T-helper 2 cell (primary cell): ENCODE data around the gene CHM.
"Not testable (repeated sequence)": the region's sequence is repeated elsewhere in the genome, so short reads cannot be mapped to it uniquely, and the experiment has no call there.

ENCODE experiments used
- DNase-seq, 5 experiments: peaks; one replicate each; pipeline versions ENCODE4 v3.0.0 to v3.0.0-alpha.2; 2012 to 2022

CHM gene

DNA sequence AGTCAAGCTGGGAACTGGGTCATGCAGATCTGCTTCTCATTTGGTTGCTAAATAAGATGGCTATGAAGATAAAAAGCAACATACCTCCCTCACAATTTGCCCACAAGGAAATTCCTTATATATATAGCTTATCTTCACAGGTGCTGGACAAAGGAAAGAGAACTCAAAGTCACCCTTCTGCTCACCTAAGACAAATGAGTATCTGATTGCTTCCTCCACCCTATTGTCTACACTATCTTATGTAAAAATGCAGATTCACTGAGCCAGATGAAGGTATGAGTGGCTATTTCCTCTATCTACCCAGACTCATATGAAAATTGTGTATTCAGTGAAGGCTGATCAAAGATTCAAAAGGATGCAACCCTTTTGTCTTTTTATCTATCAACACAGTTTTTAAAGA is 50.8 kb downstream of the CHM start:
- DNase-seq = no peak

DNA sequence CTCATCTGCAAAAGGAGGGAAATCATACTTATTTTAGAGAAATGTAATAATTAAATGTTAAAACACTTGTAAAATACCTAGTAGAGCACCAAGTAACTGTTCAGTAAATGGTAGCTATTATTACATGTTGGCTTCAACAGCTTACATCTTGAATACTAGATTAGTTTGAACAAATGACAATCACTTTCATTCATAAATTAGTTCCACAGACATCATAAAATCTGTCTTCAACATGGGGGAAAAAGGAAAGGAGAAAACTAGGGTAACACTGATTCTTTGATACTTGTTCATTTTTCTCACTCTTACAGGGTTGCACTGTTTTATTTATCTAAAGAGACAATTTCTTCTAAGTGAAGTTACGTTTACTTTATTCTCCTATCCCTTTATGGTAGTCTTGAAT is 51.7 kb downstream of the CHM start:
- no peak for DNase-seq

DNA sequence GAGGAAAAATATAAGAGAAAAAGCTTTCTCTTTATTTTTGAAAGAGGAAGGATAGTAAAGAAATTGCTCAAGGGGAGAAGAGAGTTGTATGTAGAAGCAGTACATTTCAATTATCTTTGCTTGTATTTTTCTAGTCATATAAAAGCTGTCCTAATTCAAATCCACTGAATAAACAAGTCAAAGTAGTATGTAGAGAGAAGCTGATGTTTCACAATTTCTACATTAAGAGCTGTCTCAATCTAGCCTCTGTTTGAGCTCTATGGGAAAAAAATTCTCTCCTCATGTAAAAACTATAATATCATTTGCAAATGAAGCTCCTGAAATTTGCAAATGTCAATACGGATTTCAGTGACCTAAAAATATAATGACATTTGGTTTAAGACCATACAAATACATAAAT is 52.6 kb downstream of the CHM start:
- no peak for DNase-seq

DNA sequence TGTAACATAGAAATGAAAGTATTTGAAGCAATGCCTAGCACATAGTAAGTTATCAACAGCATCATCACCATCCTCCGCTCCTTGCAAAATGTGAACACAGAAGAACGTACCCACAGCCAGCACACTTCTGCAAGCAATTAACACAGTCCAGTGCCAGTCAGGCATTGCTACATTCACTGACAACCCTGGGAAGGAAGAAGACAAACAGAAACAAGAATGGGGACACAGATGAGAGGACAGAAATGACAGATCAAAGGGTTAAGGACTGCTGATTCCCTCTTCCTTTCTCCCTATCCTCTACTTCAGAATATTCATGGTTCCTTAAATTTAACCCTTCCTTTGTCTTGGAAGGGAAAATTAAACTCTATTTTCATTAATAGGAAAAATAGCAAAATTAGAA is 53.1 kb downstream of the CHM start:
- DNase-seq = no peak

DNA sequence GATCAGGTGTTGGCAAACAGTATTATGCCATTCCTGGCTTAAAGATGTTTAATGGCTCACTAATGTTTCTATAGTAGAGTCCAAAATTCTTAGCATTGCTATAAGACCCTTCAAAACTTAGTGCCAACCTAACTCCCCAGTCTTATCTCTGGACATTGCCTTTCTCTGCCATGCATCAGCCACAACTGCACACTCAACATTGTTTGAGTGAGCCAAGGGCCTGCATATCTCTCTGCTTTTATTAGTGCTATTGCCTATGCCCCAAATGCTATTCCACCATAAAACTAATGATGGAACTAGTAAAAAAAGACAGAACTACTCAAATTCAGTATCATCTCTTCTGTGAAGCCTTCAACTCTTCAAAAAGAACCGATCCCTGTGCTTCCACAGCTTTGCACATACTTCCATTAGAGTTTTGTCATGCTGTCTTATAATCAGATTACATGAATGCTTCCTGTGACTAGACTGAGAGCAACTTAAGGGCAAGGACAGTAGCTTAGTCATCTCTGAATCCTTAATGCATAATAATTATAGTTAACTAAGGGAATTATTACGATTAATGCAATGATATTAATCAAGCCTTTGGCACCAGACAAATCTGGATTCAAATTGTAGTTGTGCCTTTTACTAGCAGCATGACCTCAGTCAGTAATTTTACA is 53.7 kb downstream of the CHM start:
- DNase-seq = no peak

DNA sequence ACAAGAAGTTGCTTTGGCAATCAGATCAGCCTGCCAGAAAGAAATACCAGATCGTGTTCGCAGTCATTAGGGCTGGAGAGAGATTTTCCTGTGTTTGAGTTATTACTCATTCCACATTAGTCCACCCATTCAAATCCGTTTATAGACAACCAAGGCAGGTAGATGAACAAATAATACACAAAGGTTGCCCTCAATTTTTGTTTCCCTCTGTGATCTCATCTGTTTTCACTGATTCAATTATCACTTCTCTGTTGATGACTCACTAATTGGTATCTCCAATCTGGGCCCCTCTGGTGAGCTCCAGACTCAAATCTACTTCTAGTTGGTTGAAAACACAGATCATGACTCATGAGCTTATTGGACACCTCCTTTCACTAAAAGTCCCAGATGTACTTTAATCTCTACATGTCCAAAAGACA is 54.5 kb downstream of the CHM start:
- no peak for DNase-seq

DNA sequence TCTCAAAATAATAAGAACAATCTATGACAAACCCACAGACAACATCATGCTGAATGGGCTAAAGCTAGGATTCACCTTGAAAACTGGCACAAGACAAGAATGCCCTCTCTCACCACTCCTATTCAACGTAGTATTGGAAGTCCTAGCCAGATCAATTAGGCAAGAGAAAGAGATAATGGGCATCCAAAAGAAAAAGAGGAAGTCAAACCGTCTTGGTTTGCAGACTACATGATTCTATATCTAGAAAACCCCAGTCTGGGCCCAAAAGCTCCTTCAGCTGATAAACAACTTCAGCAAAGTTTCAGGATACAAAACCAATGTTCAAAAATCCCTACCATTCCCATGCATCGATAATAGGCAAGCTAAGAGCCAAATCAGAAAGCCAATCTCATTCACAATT is 59.0 kb downstream of the CHM start:
- no peak for DNase-seq

DNA sequence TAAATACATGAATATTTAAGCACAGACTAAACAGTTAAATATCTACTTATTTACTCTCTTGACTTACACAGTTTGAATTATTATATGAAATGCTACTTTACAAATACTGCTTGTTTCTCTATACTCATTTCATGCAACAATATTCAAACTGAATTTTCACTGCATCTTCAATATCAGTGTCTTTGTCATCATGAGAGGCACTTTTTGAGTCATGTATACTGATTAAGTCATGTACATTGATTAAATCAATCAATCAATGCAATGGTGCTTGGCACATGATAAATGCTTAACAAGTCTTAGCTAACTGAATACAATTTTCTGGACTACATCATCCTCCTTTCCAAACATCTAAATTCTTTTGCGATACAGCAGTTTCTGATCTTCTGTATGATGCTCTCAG is 67.1 kb downstream of the CHM start:
- DNase-seq = peak in 1 of 5 experiments; percentile 41

DNA sequence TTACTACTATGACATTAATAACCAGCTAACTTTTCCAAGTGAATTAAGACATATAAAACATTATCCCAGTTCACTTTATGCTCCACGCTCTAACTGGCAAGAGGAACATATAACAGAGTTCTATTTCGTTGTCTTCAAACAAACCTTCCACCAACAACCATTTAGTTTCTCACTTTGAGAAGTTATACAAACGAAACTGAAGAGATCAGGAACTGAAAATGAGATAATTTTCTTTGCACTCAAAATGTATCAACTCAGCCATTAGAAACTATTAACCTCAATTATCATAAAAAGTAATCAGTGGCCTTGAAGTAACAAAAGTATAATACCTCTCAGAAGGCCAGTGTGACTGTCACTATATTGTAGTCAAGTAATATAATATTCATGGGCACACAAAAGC is 70.1 kb downstream of the CHM start:
- DNase-seq = no peak

DNA sequence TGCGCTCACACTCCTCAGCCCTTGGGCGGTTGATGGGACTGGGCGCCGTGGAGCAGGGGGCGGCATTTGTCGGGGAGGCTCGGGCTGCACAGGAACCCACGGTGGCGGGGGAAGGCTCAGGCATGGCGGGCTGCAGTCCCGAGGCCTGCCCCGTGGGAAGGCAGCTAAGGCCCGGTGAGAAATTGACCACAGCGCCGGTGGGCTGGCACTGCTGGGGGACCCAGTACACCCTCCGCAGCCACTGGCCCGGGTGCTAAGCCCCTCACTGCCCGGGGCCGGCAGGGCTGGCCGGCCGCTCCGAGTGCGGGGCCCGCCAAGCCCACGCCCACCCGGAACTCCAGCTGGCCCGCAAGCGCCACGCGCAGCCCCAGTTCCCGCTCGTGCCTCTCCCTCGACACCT is 75.0 kb downstream of the CHM start:
- not testable (repeated sequence) for DNase-seq

DNA sequence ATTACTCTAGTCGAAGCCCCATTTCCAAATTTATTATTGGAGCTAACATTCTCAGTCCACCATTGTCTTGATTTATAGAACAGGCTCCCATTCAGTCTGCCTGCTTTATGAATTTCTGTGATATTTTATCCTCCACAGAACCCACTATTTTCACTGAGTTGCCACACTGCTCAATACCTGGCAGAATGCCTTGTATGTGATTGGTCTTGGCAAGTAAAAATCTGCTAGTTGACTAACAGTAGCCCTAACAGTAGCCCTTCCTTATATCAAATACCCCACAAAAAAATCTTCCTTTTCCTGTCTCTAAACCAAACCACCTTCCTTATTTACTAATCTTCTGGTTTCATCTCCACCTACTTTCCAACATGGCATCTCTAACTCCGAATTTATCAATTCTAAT is 82.6 kb downstream of the CHM start:
- no peak for DNase-seq

DNA sequence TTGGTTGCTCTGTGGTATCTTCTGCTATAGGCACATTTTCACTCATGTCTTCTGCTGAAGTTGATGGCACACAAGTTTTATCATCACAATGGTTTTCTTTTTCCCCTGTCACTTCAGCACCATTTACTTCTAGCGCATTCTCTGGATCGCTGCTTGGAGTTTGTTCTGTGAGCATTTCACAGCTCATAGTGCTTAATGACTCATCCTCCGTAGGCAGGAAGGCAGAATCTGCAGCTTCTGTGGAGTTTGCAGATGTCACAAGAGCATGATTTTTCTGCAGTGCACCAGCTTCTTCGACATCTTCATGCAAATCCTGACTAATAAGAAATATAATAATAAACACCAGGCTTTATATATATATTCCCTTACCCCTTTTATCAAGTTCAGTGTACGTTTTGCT is 83.6 kb downstream of the CHM start:
- DNase-seq = no peak

DNA sequence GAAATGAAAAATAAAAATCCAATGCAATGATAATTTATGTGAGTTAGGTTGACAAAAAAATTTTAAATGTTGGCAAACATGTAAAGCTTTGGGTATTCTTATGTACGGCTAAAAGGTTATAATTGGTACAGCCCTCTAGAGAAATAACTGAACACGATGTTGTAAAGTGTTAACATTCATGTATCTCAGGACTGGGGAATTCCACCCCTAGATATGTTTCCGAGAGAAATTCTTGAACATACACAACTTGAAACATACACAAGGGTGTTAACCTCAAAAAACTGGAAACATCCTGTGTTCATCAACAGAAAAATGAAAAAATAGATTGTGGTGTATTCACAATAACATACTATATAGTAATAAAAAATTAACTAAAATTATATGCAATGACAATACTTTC is 91.8 kb downstream of the CHM start:
- DNase-seq = peak in 1 of 5 experiments; percentile 0

DNA sequence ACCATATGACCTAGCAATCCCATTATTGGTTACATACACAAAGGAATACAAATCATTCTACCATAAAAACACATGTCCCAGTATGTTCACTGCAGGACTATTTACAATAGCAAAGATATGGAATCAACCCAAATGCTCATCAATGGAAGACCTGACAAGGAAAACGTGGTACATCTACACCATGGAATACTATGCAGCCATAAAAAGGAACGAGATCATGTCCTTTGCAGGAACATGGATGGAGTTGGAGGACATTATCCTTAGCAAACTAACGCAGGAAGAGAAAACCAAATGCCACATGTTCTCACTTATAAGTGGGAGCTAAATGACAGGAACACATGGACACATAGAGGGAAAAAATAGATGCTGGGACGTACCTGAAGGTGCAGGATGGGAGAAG is 102.6 kb downstream of the CHM start:
- DNase-seq = not testable (repeated sequence)

DNA sequence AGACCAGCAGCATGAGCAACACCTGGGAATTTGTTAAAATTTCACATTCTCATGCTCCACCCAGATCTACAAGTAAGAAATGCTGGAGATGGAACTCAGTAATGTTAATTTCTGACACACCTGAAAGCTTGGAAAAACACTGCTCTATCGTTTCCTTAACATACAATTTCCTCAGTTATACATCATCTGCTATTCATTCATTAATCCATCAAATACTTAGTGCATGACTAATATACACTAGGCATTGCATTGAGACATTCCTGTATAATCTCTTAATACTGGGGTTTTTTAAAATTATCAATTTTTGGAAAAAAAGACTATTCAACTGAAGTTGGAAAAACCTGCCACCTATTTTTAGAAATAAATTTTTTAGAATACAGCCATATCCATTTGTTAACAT is 106.1 kb downstream of the CHM start:
- no peak for DNase-seq

DNA sequence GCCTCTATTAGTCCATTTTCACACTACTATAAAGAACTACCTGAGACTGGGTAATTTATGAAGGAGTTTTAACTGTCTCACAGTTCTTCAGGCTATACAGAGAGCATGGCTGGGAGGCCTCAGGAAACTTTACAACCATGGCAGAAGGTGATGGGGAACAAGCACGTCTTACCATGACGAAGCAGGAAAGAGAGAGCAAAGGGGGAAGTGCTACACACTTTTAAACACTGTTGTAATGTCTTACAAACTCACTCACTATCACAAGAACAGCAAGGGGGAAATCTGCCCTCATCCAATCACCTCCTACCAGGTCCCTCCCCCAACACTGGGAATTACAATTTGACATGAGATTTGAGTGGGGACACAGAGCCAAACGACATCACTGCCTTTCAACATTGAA is 107.4 kb downstream of the CHM start:
- not testable (repeated sequence) for DNase-seq

DNA sequence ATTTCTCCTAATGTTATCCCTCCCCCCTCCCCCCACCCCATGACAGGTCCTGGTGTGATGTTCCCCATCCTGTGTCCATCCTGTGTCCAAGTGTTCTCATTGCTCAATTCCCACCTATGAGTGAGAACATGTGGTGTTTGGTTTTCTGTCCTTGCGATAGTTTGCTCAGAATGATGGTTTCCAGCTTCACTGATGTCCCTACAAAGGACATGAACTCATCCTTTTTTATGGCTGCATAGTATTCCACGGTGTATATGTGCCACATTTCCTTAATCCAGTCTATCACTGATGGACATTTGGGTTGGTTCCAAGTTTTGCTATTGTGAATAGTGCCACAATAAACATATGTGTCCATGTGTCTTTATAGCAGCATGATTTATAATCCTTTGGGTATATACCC is 113.0 kb downstream of the CHM start:
- not testable (repeated sequence) for DNase-seq

DNA sequence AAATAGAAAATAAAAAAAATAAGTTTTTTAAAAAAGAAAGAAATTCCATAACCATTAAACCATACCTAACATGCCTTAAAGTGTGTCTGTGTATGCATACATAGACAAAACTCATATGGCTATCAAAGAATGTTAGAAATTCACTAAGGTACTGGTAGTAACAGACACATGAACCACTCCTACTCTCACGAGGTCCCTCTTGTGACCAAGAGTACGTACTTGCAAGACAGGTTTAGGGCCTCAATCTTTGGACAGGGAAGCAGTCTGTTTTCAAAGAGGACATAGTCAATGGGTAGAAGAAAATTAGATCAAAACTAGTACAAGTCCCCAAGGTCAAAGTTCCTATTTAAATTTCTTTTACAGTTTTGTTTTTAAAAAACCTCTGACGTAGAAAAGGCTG is 117.3 kb downstream of the CHM start:
- no peak for DNase-seq

DNA sequence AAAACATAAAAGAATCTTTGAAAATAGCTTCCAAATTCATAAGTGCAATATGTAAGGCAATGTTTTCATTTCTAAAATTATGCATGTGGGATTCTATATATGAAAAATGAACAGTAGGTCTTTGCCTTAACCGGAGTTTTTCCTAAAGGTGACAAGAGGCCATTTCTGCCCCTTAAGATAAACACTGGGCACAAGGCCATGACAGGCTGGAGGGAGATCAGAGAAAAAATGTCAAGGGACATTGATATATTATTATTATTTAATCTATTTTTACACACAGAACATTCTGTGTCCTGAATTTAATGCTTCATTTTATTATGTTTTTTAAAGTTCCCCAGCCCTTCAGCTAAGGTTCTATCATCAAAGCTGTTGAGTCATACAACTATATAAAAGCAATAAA is 118.8 kb downstream of the CHM start:
- DNase-seq = no peak

DNA sequence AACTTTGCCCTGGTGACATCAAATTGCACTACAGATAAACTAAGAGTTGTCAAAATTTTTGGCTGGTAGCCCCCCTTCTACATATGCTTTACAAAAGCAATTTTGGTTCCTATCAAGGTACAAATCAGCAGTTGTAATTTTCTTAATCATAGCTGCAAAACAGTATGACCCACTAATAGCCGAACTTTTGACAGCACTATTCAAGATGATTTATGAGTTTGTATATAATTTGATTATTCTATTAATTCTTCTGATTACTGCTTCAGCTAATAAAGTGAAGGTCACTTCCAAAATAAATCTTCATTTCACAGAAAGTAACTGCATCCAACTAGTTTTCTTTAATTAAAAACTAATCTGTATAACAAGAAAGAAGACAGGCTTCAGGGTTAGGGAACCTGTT is 119.6 kb downstream of the CHM start:
- no peak for DNase-seq

DNA sequence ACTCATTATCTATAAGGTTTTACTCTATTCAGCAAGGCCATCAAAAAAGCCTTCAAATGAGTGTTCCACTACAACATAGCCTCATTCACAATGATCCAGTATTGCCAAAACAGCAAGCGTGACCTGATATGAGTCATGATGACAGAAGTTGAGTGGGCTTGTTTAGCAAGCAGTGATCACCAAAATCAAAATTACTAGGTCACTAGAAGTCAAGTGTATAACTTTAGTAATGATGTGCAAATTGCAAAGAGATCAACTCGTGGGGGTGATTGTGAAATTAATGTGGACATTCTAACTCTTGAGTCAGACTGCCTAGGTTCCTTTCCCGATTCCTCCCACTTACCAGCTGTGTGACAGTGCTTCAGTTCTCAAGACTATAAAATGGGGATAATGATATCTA is 124.5 kb downstream of the CHM start:
- peak in 1 of 5 experiments; percentile 1 for DNase-seq

DNA sequence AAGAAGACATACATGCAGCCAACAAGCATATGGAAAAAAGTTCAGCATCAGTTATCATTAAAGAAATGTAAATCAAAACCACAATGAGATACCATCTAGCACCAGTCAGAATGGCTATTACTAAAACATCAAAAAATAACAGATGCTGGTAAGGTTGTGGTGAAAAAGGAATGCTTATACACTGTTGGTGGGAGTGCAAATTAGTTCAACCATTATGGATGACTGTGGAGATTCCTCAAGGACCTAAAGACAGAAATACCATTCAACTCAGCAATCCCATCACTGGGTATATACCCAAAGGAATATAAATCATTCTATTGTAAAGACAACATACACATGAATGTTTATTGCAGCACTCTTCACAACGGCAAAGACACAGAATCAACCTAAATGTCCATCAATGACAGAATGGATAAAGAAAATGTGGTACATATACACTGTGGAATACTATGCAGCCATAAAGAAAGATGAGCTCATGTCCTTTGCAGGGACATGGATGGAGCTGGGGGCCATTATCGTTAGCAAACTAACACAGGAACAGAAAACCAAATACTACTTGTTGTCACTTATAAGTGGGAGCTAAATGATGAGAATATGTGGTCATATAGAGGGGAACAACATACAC is 130.6 kb downstream of the CHM start:
- DNase-seq = peak in 1 of 5 experiments; percentile 1

DNA sequence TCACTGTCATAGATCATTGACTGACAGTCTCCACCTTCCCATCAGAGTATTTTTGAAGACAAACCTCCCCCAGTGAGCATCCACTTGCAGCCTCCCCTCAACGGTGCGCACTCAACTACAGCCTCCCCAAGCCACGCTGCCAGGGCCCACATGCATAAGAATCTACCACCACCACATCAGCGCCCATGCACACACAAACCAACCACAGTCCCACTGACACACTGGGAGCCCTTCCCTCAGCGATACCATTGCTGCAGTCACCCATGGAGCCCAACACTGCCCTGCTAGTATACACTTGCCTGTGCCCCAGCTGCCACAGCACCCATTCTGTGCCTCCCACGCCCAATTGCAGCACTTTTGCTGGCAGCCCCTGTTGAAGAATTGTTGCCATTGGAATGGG is 132.9 kb downstream of the CHM start:
- DNase-seq = no peak

DNA sequence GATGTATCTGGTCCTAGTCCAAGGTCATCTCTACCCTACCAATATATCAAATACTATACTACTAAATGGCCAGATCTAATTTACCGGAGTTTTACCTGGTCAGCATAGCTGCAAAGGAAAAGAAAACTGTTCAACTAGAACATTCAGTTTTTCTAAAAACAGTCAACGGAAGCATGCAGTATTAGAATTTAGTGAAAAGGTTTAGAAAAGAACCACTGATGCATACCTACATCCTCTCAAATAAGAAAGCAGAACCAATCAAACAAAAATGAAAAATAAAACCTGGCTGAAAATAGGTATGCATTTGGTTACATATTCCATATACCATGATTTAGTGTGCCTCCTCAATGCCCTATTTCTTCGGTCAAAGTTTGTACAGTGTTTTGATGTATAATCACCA is 140.0 kb downstream of the CHM start:
- no peak for DNase-seq

DNA sequence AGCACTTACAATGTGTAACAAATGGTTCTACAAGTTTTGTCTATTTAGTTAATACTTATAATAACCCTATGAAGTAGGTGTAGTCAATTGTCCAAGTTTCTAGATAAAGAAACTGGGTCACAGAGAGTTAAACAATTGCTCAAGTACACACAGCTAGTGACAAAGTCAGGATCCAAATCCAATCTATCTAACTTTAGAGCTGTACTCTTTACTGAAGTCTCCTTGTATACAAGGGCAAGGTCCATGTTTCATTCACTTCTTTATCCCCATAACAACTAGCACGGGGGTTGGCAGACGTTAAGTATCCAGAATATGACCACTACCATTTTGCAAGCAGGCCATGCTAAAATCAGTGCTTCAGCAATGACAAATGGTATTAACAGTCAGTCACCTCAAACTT is 141.0 kb downstream of the CHM start:
- no peak for DNase-seq
